ENCODE results near the gene FETUB. TPM values are rescaled to one million over a fixed set of nuclear protein-coding genes. Genes with fewer than 3 reads are reported as not detected.

FETUB gene, protein sequence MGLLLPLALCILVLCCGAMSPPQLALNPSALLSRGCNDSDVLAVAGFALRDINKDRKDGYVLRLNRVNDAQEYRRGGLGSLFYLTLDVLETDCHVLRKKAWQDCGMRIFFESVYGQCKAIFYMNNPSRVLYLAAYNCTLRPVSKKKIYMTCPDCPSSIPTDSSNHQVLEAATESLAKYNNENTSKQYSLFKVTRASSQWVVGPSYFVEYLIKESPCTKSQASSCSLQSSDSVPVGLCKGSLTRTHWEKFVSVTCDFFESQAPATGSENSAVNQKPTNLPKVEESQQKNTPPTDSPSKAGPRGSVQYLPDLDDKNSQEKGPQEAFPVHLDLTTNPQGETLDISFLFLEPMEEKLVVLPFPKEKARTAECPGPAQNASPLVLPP
- not detected in 2 replicates for total RNA-seq (ENCODE audit: low replicate concordance)

DNA sequence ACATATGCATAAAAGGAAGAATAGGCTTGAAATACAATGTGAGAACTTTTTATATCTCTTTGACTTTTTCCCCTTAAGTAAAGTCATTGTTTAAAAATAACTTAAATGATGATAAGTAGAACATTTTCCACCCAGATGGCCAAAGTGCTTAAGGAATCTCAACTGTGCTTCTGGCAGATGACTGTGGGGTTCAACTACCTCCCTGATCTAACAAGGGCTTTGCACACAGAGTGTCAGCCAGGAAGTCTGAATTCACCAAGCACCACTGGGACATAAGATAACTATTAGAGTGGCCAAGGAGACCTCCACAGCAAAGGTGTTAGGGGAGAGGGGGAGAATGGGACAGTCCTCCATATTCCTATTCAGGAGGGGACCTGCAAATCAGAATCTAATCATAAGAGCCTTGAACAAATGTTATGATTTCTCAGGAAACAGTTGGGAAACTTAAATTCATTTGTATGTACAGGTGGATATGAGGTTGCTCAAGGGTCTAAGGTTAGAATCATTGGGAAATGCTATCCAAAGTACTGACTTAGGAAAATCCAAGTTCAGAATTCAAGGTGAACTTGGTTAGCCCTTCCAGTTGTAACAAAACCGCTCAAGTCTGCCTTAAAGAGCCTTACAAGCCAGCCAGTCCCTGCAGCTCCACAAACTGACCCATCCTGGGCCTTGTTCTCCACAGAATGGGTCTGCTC lies at the start of gene FETUB:
FETUB (plus strand) TSS at position 622 of the 695 bp plus-strand sequence; CDS start at position 684, 62 bp downstream.
- Mint-ChIP-seq H3K4me1 (peaks cover 7% of the 10 kb centered on the region), H3K9me3 (no peaks in the 10 kb centered on the region), H3K4me3 (no peak within 1 kb of the TSS), H3K36me3 (no peaks in the 10 kb centered on the region), H3K27ac (no peak within 1 kb of the TSS), H3K27me3 (ENCODE audit: insufficient read depth, low read depth) (peaks cover 7% of the 10 kb centered on the region)
- no peaks in the 10 kb centered on the region for H3K27me3 ChIP-seq
- no peak within 1 kb of the TSS for H3K27ac ChIP-seq
- H3K9ac ChIP-seq, result no peak within 1 kb of the TSS
- peaks cover 5% of the 10 kb centered on the region for H3K4me1 ChIP-seq
- peak within 1 kb of the TSS; percentile 18 for H2AFZ ChIP-seq (replicated peaks)
- TF ChIP-seq EZH2phosphoT487 (IDR thresholded peaks at IDR 0.05), result no peak
- TF ChIP-seq, protein P1, sequence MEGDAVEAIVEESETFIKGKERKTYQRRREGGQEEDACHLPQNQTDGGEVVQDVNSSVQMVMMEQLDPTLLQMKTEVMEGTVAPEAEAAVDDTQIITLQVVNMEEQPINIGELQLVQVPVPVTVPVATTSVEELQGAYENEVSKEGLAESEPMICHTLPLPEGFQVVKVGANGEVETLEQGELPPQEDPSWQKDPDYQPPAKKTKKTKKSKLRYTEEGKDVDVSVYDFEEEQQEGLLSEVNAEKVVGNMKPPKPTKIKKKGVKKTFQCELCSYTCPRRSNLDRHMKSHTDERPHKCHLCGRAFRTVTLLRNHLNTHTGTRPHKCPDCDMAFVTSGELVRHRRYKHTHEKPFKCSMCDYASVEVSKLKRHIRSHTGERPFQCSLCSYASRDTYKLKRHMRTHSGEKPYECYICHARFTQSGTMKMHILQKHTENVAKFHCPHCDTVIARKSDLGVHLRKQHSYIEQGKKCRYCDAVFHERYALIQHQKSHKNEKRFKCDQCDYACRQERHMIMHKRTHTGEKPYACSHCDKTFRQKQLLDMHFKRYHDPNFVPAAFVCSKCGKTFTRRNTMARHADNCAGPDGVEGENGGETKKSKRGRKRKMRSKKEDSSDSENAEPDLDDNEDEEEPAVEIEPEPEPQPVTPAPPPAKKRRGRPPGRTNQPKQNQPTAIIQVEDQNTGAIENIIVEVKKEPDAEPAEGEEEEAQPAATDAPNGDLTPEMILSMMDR (IDR thresholded peaks at IDR 0.05), result no peak
- no peak for TF ChIP-seq EZH2 (IDR thresholded peaks at IDR 0.05)
- no peak for DNase-seq (ENCODE audit: low spot score)
- H3K9me3 ChIP-seq (ENCODE audit: low read depth), result no peaks in the 10 kb centered on the region
- no peak within 1 kb of the TSS for H3K4me3 ChIP-seq
- no peaks in the 10 kb centered on the region for H3F3A ChIP-seq (ENCODE audit: low read depth)
- H3K4me2 ChIP-seq, result no peak within 1 kb of the TSS
- H3K36me3 ChIP-seq, result no peaks in the 10 kb centered on the region
- no peaks in the 10 kb centered on the region for H3K79me2 ChIP-seq (ENCODE audit: low read depth)
- no peaks in the 10 kb centered on the region for H4K20me1 ChIP-seq (ENCODE audit: low read depth)

DNA sequence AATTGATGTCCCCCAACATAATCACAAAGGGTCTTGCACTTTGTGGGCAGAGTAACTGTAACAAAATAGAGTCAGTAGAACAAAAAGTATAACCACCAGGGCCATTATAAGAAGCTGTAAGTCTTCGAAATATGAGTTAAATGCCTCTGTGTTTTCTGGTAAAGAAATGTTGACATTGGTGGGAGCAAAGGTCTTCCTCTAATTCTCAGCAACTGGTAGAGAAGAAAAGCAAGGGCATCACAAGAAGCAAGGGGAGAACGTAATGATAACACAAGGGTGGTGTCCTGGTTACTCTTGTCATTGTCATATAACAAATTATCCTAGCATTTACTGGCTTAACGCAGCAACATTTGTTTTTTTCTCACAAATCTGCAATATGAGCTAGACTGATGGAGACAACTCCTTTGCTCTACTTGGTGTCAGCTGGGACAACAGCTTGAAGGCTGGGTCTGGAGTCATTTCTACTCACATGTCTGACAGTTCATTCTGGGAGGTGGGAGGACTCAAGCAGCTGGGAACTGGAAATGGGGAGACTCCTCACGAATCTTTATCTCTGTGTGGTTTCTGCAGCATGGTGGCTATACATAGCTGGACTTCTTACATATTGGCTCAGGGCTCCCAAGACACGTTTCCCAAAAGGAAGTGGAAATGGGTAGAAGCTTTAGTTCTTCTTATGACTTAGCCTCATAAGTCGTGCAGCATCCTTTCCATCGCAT lies 49.5 kb upstream of the FETUB start:
- H3K4me2 ChIP-seq, result no peak overlapping the region
- Mint-ChIP-seq H3K4me1 (no peaks in the 10 kb centered on the region), H3K27me3 (ENCODE audit: insufficient read depth, low read depth) (no peaks in the 10 kb centered on the region), H3K9me3 (no peaks in the 10 kb centered on the region), H3K27ac (no peak overlapping the region), H3K4me3 (no peak overlapping the region), H3K36me3 (no peaks in the 10 kb centered on the region)
- H4K20me1 ChIP-seq (ENCODE audit: low read depth), result no peaks in the 10 kb centered on the region
- TF ChIP-seq EZH2phosphoT487 (IDR thresholded peaks at IDR 0.05) (no peak), EZH2 (IDR thresholded peaks at IDR 0.05) (no peak)
- TF ChIP-seq, protein P1 (IDR thresholded peaks at IDR 0.05), result no peak
- H3K79me2 ChIP-seq (ENCODE audit: low read depth), result no peaks in the 10 kb centered on the region
- H3K27me3 ChIP-seq, result no peaks in the 10 kb centered on the region
- H3K36me3 ChIP-seq, result no peaks in the 10 kb centered on the region
- H3K4me1 ChIP-seq, result no peaks in the 10 kb centered on the region
- no peaks in the 10 kb centered on the region for H3F3A ChIP-seq (ENCODE audit: low read depth)
- H3K9me3 ChIP-seq (ENCODE audit: low read depth), result no peaks in the 10 kb centered on the region
- no peak overlapping the region for H3K27ac ChIP-seq
- no peak overlapping the region for H3K4me3 ChIP-seq
- no peak overlapping the region for H3K9ac ChIP-seq
- H2AFZ ChIP-seq (replicated peaks), result no peak overlapping the region
- no peak for DNase-seq (ENCODE audit: low spot score)

DNA sequence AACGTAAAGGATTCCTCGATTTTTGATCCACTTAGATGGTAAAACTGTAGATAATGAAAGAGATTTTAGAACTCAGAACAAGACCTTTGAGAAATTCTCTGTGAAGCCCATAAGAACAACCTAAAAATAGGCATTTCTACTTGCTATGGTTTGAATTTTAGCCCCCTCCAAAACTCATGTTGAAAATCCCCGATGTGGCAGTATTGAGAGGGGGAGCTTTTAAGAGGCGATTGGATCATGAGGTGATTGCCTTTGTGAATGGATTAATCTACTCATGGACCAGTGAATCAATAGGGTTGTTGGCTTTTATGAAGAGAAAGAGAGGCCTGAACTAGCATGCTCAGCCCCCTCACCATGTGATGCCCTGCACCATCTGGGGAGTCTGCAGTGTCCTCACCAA lies 47.5 kb upstream of the FETUB start:
- H2AFZ ChIP-seq (replicated peaks), result no peak overlapping the region

More for the DNA sequence above, 47.5 kb upstream of the FETUB start:
- Histone ChIP-seq H3K9ac (no peak overlapping the region), H4K20me1 (ENCODE audit: low read depth) (no peaks in the 10 kb centered on the region), H3K27ac (no peak overlapping the region), H3K79me2 (ENCODE audit: low read depth) (no peaks in the 10 kb centered on the region), H3K9me3 (ENCODE audit: low read depth) (no peaks in the 10 kb centered on the region), H3K4me3 (no peak overlapping the region), H3F3A (ENCODE audit: low read depth) (no peaks in the 10 kb centered on the region), H3K27me3 (peaks cover 3% of the 10 kb centered on the region), H3K4me1 (no peaks in the 10 kb centered on the region), H3K36me3 (no peaks in the 10 kb centered on the region), H3K4me2 (no peak overlapping the region)
- no peak for DNase-seq (ENCODE audit: low spot score)
- Mint-ChIP-seq H3K9me3 (no peaks in the 10 kb centered on the region), H3K27me3 (ENCODE audit: insufficient read depth, low read depth) (no peaks in the 10 kb centered on the region), H3K4me3 (no peak overlapping the region), H3K4me1 (peaks cover 5% of the 10 kb centered on the region), H3K27ac (no peak overlapping the region), H3K36me3 (no peaks in the 10 kb centered on the region)
- TF ChIP-seq, protein P1 (IDR thresholded peaks at IDR 0.05), result no peak
- TF ChIP-seq EZH2 (IDR thresholded peaks at IDR 0.05) (no peak), EZH2phosphoT487 (IDR thresholded peaks at IDR 0.05) (no peak)

Data from neural progenitor cell (in vitro differentiated cells).